DLD1 (cell line): ENCODE data around the gene IFIT1B.
"Not testable (repeated sequence)": the region's sequence is repeated elsewhere in the genome, so short reads cannot be mapped to it uniquely, and the experiment has no call there.

Experiments
- in situ Hi-C: cut with HindIII; loops from 2 replicates; pipeline ENCODE4 v1.10.0; 2017; ENCODE audit warnings: low sequenced_read_pairs

Gene IFIT1B

GRCh38 chr10:89409282-89409681, 31.4 kb downstream of the IFIT1B start:
- in situ Hi-C loops, result not testable (repeated sequence)

- in situ Hi-C loops, result not testable (repeated sequence)
Measured at GRCh38 chr10:89410551-89410950, 32.7 kb downstream of the IFIT1B start.

GRCh38 chr10:89411135-89411534, 33.3 kb downstream of the IFIT1B start:
- in situ Hi-C loops, result not testable (repeated sequence)

GRCh38 chr10:89412276-89412675, 34.4 kb downstream of the IFIT1B start:
- in situ Hi-C loops, result not testable (repeated sequence)

- in situ Hi-C loops, result no loop called here
Measured at GRCh38 chr10:89413398-89413912, 35.6 kb downstream of the IFIT1B start.

- in situ Hi-C loops, result no loop called here
Measured at GRCh38 chr10:89414146-89414878, 36.5 kb downstream of the IFIT1B start, which contains the start of gene IFIT5. TSS of gene IFIT5 (plus strand) at chr10:89414568. CDS start at chr10:89414799, 231 bp downstream.

GRCh38 chr10:89414879-89415821, 37.3 kb downstream of the IFIT1B start:
- in situ Hi-C loops, result no loop called here

GRCh38 chr10:89416465-89416864, 38.6 kb downstream of the IFIT1B start:
- in situ Hi-C loops, result no loop called here

- in situ Hi-C loops, result no loop called here
Measured at GRCh38 chr10:89419548-89419947, 41.7 kb downstream of the IFIT1B start.

- in situ Hi-C loops, result no loop called here
Measured at GRCh38 chr10:89421018-89421476, 43.2 kb downstream of the IFIT1B start.

GRCh38 chr10:89425000-89425399, 47.1 kb downstream of the IFIT1B start:
- in situ Hi-C loops, result no loop called here

- in situ Hi-C loops, result no loop called here
Measured at GRCh38 chr10:89426230-89426868, 48.5 kb downstream of the IFIT1B start.

- in situ Hi-C loops, result no loop called here
Measured at GRCh38 chr10:89427629-89428028, 49.8 kb downstream of the IFIT1B start.

GRCh38 chr10:89428877-89429276, 51.0 kb downstream of the IFIT1B start:
- in situ Hi-C loops, result no loop called here

- in situ Hi-C loops, result no loop called here
Measured at GRCh38 chr10:89431977-89432376, 54.1 kb downstream of the IFIT1B start.
